Kidney epithelial cell (primary cell): ENCODE results near the gene BASP1. TPM values are rescaled to one million over a fixed set of nuclear protein-coding genes. Genes with fewer than 3 reads are reported as not detected.

ENCODE experiments used
- DNase-seq: peaks from one replicate; pipeline ENCODE4 v3.0.0-alpha.2; 2010; ENCODE audit warnings: low read depth
- H3K27me3 ChIP-seq: 2 replicates; pipeline ENCODE4 v1.6.0; 2011; ENCODE audit warnings: low read length; ENCODE audit not compliant: control insufficient read depth, insufficient read depth
- H3K36me3 ChIP-seq: 2 replicates; pipeline ENCODE4 v1.5.1; 2011; ENCODE audit warnings: low read length; ENCODE audit not compliant: control insufficient read depth, insufficient read depth
- H3K4me3 ChIP-seq: 2 replicates; pipeline ENCODE4 v1.5.1; 2011; ENCODE audit warnings: low read depth, mild to moderate bottlenecking, control low read depth, low read length
- total RNA-seq: library from RNA; depleted of rRNA; stranded (reverse); fragments of >200 nt; gene quantifications from 2 replicates; pipeline ENCODE4 v1.2.3, GENCODE V29; 2015
- TF ChIP-seq, protein P1 (sequence below): IDR thresholded peaks from 2 replicates; pipeline ENCODE4 v1.5.1; 2011; ENCODE audit warnings: mild to moderate bottlenecking, moderate library complexity, low read length, control low read depth, inconsistent platforms; ENCODE audit not compliant: insufficient read depth, poor library complexity, severe bottlenecking

BASP1 gene
- total RNA-seq, 1 donor from 2014 or later = 120 TPM

DNA sequence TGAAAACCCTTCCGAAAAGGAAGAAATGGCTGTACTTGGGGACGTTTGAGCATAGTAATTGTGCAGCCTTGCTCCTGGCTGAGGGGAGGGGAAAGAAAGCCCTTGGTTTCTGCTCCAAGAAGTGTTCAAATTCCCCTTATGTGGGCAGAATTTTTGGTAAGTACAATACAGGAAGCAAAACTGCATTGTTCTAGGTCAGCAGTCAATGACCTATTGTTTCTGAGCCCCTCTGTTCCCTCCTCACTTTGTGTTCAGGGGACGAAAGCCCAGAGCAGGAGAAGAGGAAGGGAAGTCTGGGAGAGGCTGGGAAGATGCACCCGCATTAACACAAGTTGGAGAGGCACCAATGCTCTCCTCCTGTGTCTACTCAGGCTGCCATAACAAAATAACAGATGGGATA, 11.9 kb downstream of the BASP1 start:
- no peak for DNase-seq
- no peak overlapping the region for H3K4me3 ChIP-seq
- H3K27me3 ChIP-seq = no peaks in the 10 kb centered on the region
- H3K36me3 ChIP-seq = no peaks in the 10 kb centered on the region
- TF ChIP-seq, protein P1, sequence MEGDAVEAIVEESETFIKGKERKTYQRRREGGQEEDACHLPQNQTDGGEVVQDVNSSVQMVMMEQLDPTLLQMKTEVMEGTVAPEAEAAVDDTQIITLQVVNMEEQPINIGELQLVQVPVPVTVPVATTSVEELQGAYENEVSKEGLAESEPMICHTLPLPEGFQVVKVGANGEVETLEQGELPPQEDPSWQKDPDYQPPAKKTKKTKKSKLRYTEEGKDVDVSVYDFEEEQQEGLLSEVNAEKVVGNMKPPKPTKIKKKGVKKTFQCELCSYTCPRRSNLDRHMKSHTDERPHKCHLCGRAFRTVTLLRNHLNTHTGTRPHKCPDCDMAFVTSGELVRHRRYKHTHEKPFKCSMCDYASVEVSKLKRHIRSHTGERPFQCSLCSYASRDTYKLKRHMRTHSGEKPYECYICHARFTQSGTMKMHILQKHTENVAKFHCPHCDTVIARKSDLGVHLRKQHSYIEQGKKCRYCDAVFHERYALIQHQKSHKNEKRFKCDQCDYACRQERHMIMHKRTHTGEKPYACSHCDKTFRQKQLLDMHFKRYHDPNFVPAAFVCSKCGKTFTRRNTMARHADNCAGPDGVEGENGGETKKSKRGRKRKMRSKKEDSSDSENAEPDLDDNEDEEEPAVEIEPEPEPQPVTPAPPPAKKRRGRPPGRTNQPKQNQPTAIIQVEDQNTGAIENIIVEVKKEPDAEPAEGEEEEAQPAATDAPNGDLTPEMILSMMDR = no peak

DNA sequence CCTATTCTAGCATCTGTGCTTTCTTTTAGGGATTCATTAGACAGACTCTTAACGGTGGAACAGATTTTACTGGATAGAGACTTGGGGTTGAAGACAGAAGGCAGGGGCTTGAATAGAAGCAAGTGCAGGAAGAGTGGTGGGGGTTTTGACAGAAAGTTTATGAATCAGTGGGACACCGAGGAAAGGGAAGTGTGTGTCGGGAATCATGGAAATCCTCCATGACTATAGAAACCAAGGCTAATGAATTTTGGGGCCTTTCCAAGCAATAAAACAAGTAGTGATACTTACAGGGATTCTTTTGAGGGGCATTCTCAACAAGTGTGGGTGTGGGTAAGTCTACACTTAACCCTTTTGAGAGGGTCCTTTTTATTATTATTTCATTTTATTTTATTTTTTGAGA, 12.8 kb downstream of the BASP1 start:
- Histone ChIP-seq H3K36me3 (no peaks in the 10 kb centered on the region), H3K27me3 (no peaks in the 10 kb centered on the region)
- no peak for DNase-seq

DNA sequence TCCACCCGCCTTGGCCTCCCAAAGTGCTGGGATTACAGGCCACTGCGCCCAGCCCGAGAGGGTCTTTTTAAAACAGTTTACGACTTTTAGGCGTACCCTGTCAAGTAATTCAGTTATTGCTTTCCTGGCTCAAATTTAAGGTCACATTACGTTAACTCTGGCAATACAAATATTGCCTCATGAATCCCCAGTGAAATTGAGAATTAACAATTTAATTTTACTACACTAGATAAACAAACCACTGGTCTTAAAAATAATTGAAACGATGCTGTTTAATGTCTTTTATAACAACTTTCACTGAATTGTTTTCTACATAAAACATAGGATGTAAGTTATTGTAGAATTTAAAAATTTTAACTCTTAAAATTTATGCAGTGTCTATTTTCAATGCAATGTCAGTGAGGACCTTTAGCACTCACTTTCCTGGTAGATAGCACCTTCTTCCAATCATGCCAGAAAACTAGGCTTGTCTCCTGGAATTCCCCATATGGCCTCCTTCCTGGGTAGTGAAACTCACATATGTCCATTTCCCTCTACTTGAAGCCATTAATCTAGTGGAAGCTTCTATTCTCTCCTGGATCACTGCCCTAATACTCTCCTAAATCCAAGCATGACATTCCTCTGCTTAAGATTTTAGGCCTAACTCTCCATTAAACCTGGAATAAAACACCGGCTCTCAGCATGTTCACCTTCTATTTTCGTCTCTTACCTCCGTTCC, 13.5 kb downstream of the BASP1 start:
- TF ChIP-seq, protein P1 = no peak
- no peaks in the 10 kb centered on the region for H3K36me3 ChIP-seq

More for the DNA sequence above, 12.8 kb downstream of the BASP1 start:
- TF ChIP-seq, protein P1 = no peak
- H3K4me3 ChIP-seq = no peak overlapping the region

DNA sequence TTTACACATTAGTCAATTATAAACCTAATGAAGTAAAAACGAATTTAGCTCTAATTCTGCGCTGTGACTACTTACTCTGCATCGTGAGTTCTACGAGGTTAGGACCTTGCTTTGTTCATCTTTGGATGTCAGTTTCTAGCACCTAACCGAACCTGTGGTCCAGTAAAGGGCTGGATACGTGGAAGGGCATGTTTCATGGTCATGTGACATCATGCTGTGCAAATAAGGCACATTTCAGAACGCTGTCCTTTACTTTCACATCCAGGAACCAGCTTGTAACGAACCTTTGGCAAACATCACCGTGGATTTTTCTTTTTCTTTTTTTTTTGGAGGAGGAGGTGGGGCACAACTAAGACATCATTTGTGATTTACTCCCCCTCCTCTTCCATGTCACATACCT, 15.0 kb downstream of the BASP1 start:
- H3K36me3 ChIP-seq = no peaks in the 10 kb centered on the region
- no peak overlapping the region for H3K4me3 ChIP-seq
- no peak for DNase-seq
- H3K27me3 ChIP-seq = no peaks in the 10 kb centered on the region
- TF ChIP-seq, protein P1 = no peak

More for the DNA sequence above, 13.5 kb downstream of the BASP1 start:
- H3K27me3 ChIP-seq = no peaks in the 10 kb centered on the region
- no peak overlapping the region for H3K4me3 ChIP-seq
- DNase-seq = no peak

GRCh38 chr5:17233488-17233887, 16.1 kb downstream of the BASP1 start:
- no peaks in the 10 kb centered on the region for H3K36me3 ChIP-seq
- TF ChIP-seq, protein P1 = no peak
- DNase-seq = no peak
- no peak overlapping the region for H3K4me3 ChIP-seq
- no peaks in the 10 kb centered on the region for H3K27me3 ChIP-seq

- DNase-seq = no peak
- no peaks in the 10 kb centered on the region for H3K36me3 ChIP-seq
- no peaks in the 10 kb centered on the region for H3K27me3 ChIP-seq
- TF ChIP-seq, protein P1 = no peak
- H3K4me3 ChIP-seq = no peak overlapping the region
Measured at GRCh38 chr5:17234374-17234773, 16.9 kb downstream of the BASP1 start.
